ENCODE measurements around the gene WFDC1. TPM values are rescaled to one million over a fixed set of nuclear protein-coding genes. Genes with fewer than 3 reads are reported as not detected.

Gene WFDC1
- total and polyA plus RNA-seq, 2 donors (not counting 1 experiment from before 2014, with no cell fraction given) = 32.1 to 34.0 TPM

- Histone ChIP-seq H3K9me3 (ENCODE audit: control insufficient read depth, insufficient read depth, low read depth, low read length) (no peaks in the 10 kb centered on the region), H3K4me2 (ENCODE audit: extremely low read depth, insufficient read depth, low read length) (no peak overlapping the region), H3K4me3 (replicated peaks in 1 of 4; ENCODE audit: control extremely low read depth in 1 of 4, insufficient read depth in 1 of 4, low read depth in 3 of 4, low read length in 4 of 4) (no peak overlapping the region), H3K27ac (ENCODE audit: insufficient read depth, low read length) (no peak overlapping the region), H3K4me1 (ENCODE audit: control insufficient read depth, extremely low read depth, insufficient read depth, low read length) (no peaks in the 10 kb centered on the region), H3K27me3 (ENCODE audit: control insufficient read depth, insufficient read depth, low read length) (peaks cover 5% of the 10 kb centered on the region), H4K20me1 (ENCODE audit: control insufficient read depth, extremely low read depth, insufficient read depth, low read length) (no peaks in the 10 kb centered on the region), H2AFZ (ENCODE audit: low read length) (no peak overlapping the region), H3K36me3 (ENCODE audit: control insufficient read depth, insufficient read depth, low read length) (no peaks in the 10 kb centered on the region), H3K9ac (ENCODE audit: insufficient read depth, low read length) (no peak overlapping the region), H3K79me2 (ENCODE audit: control insufficient read depth, insufficient read depth, low read length) (no peaks in the 10 kb centered on the region)
- no peak for TF ChIP-seq CTCF (conservative IDR thresholded peaks at IDR 0.05 in 1 of 2, IDR thresholded peaks at IDR 0.05 in 1 of 2; ENCODE audit: low read depth in 1 of 2, low read length in 2 of 2)
- no peak for TF ChIP-seq EZH2 (IDR thresholded peaks at IDR 0.05; ENCODE audit: low read length, missing control alignments)
- no peak for DNase-seq (ENCODE audit: low read depth in 2 of 2)
These were observed 24.6 kb downstream of the WFDC1 start for GRCh38 chr16:84319146-84319760.

- H3K4me2 ChIP-seq (ENCODE audit: extremely low read depth, insufficient read depth, low read length) = no peak overlapping the region
- H3K4me1 ChIP-seq (ENCODE audit: control insufficient read depth, extremely low read depth, insufficient read depth, low read length) = no peaks in the 10 kb centered on the region
- no peaks in the 10 kb centered on the region for H3K36me3 ChIP-seq (ENCODE audit: control insufficient read depth, insufficient read depth, low read length)
- H2AFZ ChIP-seq (ENCODE audit: low read length) = no peak overlapping the region
- TF ChIP-seq CTCF (conservative IDR thresholded peaks at IDR 0.05 in 1 of 2, IDR thresholded peaks at IDR 0.05 in 1 of 2; ENCODE audit: low read depth in 1 of 2, low read length in 2 of 2) (no peak), EZH2 (IDR thresholded peaks at IDR 0.05; ENCODE audit: low read length, missing control alignments) (no peak)
- no peak overlapping the region for H3K4me3 ChIP-seq (replicated peaks in 1 of 4; ENCODE audit: control extremely low read depth in 1 of 4, insufficient read depth in 1 of 4, low read depth in 3 of 4, low read length in 4 of 4)
- H3K79me2 ChIP-seq (ENCODE audit: control insufficient read depth, insufficient read depth, low read length) = no peaks in the 10 kb centered on the region
- no peaks in the 10 kb centered on the region for H4K20me1 ChIP-seq (ENCODE audit: control insufficient read depth, extremely low read depth, insufficient read depth, low read length)
- peaks cover 5% of the 10 kb centered on the region for H3K27me3 ChIP-seq (ENCODE audit: control insufficient read depth, insufficient read depth, low read length)
- no peak overlapping the region for H3K27ac ChIP-seq (ENCODE audit: insufficient read depth, low read length)
- H3K9ac ChIP-seq (ENCODE audit: insufficient read depth, low read length) = no peak overlapping the region
- no peaks in the 10 kb centered on the region for H3K9me3 ChIP-seq (ENCODE audit: control insufficient read depth, insufficient read depth, low read depth, low read length)
- DNase-seq (ENCODE audit: low read depth in 2 of 2) = no peak
These were observed 25.8 kb downstream of the WFDC1 start for GRCh38 chr16:84320511-84320910.

GRCh38 chr16:84321932-84322331, 27.3 kb downstream of the WFDC1 start:
- H3K4me1 ChIP-seq (ENCODE audit: control insufficient read depth, extremely low read depth, insufficient read depth, low read length) = no peaks in the 10 kb centered on the region
- peaks cover 5% of the 10 kb centered on the region for H3K27me3 ChIP-seq (ENCODE audit: control insufficient read depth, insufficient read depth, low read length)
- no peaks in the 10 kb centered on the region for H4K20me1 ChIP-seq (ENCODE audit: control insufficient read depth, extremely low read depth, insufficient read depth, low read length)
- no peak for DNase-seq (ENCODE audit: low read depth in 2 of 2)
- no peaks in the 10 kb centered on the region for H3K9me3 ChIP-seq (ENCODE audit: control insufficient read depth, insufficient read depth, low read depth, low read length)
- no peak overlapping the region for H3K4me3 ChIP-seq (replicated peaks in 1 of 4; ENCODE audit: control extremely low read depth in 1 of 4, insufficient read depth in 1 of 4, low read depth in 3 of 4, low read length in 4 of 4)
- H3K4me2 ChIP-seq (ENCODE audit: extremely low read depth, insufficient read depth, low read length) = no peak overlapping the region
- H3K27ac ChIP-seq (ENCODE audit: insufficient read depth, low read length) = no peak overlapping the region
- no peak for TF ChIP-seq CTCF (conservative IDR thresholded peaks at IDR 0.05 in 1 of 2, IDR thresholded peaks at IDR 0.05 in 1 of 2; ENCODE audit: low read depth in 1 of 2, low read length in 2 of 2)
- no peak for TF ChIP-seq EZH2 (IDR thresholded peaks at IDR 0.05; ENCODE audit: low read length, missing control alignments)
- H2AFZ ChIP-seq (ENCODE audit: low read length) = no peak overlapping the region
- H3K79me2 ChIP-seq (ENCODE audit: control insufficient read depth, insufficient read depth, low read length) = no peaks in the 10 kb centered on the region
- H3K9ac ChIP-seq (ENCODE audit: insufficient read depth, low read length) = no peak overlapping the region
- no peaks in the 10 kb centered on the region for H3K36me3 ChIP-seq (ENCODE audit: control insufficient read depth, insufficient read depth, low read length)
